GM21619 (cell line): Measurements from ENCODE around the gene CD300LD.
"Not testable (repeated sequence)": the region's sequence is repeated elsewhere in the genome, so short reads cannot be mapped to it uniquely, and the experiment has no call there.

ENCODE experiments used
- ATAC-seq: cut with Tn5 transposase; IDR thresholded peaks from one replicate; pipeline ENCODE4 v1.9.1; 2021; ENCODE audit not compliant: unreplicated experiment

The CD300LD gene

DNA sequence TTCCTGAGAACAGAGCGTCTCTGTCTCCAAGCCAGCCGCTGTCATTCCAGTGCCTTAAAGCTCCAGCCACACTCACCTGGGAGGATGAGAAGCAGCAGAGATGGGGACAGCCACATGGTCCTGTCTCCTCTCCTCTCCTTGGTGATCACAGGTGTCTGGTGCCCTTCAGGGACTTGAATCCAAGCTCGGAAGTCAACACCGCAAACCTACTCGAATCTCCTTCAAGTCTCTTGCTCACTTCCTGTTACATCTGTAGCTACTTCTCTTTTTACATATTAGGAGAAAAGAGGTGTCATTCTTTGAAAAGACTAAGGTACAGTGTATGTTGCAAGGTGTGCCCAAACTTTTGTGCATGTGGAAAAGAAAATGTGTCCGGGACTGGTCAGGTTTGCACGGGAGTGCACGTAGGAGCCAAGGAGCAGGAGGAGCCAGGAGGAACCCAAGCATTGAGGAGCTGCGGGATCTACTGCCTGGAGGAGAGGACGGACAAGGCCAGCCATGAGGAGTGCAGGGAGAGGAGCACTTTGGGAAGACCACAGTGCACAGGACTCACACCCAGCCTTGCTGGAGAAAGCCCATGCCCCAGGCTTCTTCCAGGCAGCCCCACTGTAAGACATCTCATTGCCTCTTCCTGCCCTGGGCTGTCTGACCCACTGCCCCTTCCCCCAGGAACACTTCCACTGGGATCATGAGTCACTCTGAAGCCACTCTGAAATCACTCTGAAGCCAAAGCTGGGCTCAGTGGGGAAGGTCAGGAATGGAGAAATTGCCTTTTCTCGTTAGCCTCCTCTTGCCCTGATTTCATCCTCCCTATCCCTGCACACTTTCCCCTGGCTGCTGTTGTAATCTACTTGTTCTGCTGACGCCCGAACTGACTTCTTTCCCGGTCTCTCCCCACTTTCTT is at the start of gene CD300LD:
TSS of gene CD300LD (minus strand) at position 197 of the 904 bp plus-strand sequence. CDS start at position 116, 81 bp downstream.
- no peak for ATAC-seq

- ATAC-seq, result no peak
Observed at GRCh38 chr17:74641224-74641957, 49.3 kb upstream of the CD300LD start.

- ATAC-seq, result no peak
Observed at GRCh38 chr17:74639704-74640151, 47.6 kb upstream of the CD300LD start.

DNA sequence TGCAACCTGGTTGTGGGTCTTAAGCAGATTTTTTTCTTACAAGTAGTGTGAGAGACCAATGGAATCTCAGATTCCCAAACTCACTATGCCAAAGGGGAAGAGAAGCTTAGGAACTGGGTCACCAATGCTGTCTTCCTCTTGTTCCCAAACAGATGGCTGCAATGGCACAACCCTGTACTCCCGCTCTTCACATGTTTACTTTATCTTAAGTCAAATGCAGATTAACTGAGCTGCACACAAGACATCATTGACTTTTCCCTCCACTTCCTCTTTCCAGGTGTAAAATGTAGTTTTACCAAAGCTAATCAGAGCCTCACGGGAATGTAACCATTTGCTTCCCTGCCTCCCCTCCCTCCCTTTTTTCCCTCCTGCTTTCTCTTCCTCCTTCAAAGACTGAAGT is 45.8 kb upstream of the CD300LD start:
- no peak for ATAC-seq

DNA sequence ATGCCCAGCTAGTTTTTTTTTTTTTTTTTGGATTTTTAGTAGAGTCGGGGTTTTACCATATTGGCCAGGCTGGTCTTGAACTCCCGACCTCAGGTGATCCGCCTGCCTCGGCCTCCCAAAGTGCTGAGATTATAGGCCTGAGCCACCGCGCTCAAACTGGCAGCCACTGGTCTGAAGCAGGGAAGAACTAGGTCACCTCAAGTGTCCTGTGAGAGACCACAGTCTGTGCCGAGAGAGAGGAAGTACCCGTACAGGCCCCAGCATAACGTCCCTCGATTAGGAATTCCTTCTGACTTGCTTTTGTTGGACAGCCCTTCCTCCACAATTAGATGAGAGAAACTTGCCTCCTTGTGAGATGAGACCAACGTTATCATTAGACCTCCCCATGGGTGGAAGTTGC is 45.2 kb upstream of the CD300LD start:
- no peak for ATAC-seq

DNA sequence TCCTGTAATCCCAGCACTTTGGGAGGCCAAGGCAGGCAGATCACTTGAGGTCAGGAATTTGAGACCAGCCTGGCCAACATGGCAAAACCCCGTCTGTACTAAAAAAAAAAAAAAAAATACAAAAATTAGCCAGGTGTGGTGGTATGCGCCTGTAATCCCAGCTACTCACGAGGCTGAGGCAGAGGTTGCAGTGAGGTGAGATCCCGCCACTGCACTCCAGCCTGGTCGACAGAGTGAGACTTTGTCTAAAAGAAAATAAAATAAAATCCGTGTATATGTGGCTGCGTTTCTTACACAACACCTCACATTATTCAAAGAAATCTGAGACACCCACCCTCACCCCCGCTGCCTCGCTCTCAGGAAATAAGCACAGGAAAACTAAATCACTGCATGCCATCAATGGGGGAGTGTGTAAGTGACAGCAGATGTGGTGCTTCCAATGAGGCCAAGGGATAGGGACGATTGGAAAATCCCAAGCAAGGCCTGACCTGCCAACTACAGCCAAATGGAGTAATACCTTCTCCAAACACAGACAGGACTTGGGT is 44.5 kb upstream of the CD300LD start:
- not testable (repeated sequence) for ATAC-seq

DNA sequence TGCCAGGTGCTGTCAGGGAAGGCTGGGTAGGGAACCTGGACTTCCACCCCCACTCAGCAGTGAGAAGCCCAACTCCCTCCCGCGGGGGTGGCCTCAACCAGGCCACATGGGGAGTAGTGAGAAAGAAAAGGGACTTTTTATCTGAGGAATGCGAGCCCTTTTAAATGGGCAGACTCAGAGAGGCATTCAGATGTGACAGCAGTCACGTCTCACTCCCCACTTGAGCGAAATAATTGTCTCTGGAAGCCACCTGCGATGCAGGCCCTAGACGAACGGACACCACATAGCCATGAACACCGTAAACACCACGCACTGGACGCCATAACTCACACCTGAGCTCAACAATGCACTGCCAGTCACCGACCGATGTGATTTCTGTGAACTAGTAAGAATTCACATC is 43.3 kb upstream of the CD300LD start:
- no peak for ATAC-seq

GRCh38 chr17:74633326-74633725 is 41.2 kb upstream of the CD300LD start:
- no peak for ATAC-seq

- no peak for ATAC-seq
Observed at GRCh38 chr17:74632617-74633016, 40.5 kb upstream of the CD300LD start.

DNA sequence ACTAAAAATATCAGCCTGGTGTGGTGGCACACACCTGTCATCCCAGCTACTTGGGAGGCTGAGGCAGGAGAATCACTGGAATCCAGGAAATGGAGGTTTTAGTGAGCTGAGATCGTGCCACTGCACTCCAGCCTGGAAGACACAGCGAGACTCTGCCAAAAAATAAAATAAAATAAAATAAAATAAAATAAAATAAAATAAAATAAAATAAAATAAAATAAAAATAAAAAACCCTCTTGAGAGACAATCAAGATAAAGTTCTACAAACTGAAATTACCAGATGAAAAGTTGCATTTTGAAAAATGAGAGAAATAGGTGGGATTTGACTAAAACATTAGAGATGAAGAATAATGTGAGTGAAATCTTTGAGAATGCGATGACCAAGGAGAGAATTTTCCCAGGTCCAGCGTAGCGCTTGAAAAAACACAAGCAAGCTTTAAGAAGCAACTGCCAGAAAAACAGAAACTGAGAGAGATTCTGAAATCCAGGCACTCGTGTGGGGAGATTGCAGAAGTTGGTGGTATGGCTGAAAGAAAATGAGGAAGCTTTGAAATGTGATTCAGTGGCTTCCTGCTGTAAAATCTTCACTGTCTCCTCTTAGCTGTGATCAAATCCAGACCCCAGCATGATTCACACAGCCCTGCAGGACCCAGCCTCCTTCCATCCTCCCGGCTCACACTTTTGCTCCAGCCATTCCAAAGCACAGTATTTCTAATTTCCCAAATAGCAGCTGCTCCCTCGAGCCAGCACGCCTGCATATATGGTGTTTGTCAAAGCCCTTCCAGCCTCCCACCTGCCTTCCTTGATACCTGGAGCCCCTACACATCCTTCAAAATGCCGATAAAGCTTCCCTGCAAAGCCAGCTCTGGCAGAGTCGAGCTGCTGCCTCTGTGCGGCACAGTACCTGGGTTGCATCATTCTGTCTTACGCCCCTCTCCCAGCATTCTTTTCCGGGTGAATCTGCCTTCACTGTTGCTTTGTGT is 39.7 kb upstream of the CD300LD start:
- ATAC-seq, result no peak

GRCh38 chr17:74630251-74630650 is 38.2 kb upstream of the CD300LD start:
- ATAC-seq, result not testable (repeated sequence)

DNA sequence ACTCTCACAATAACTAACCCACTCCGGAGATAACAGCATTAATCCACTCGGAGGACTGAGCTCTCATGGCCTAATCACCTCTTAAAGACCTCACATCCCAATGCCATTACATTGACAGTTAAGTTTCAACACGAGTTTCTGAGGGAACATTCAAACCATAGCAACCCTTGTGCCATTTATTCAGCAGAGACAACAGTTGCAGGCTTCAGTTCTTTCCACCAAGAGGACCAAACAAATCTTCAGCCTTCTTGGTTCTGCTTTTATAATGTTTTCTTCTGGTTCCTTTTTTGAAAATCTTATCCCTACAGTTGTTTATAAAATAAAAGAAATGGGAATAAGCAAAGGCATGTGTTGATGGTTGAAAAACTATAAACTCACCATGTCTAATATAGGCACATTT is 33.6 kb upstream of the CD300LD start:
- no peak for ATAC-seq

DNA sequence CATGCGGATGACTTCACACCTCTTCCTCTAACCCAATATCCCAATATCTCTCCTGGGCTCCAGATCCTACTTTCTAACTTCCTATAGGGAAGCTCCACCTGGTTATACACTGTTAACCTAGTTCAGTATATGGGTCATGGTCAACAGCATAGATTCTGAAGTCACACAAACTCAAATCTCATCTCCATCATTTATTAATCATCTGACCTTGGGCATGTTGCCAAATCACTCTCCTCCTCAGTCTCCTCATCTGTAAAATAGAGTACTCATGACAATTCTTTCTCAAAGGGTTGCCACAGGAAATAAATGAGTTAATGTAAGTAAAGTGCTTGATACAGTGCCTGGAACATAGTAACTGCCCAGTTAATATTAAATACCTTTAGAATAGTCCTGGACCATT is 32.0 kb upstream of the CD300LD start:
- no peak for ATAC-seq

GRCh38 chr17:74623693-74624093 is 31.6 kb upstream of the CD300LD start, which contains the start of gene CD300E:
Gene CD300E (minus strand): TSS chr17:74623738. CDS start chr17:74623621, 117 bp downstream.
- no peak for ATAC-seq

GRCh38 chr17:74619077-74619673 is 27.1 kb upstream of the CD300LD start:
- ATAC-seq, result no peak

DNA sequence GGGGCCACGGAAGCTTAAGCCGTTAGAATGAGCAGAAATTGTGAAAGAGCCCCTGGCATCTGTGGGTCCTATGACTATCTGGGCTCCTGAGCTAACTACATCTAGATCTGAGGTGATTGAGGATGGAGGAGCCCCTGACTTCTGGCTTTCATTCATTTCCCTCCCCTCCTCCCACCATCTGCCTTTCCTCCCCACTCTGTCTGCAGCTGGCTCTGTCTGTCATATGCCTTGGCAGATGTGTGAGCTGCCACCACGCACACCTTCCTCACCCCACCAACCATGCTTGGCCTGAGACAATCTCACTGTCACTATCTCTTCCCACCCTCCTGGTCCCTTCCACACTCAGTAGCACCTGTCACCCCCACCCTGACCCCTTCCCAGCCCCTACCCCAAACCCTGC is 26.4 kb upstream of the CD300LD start:
- no peak for ATAC-seq

- ATAC-seq, result no peak
Observed at GRCh38 chr17:74616696-74617095, 24.6 kb upstream of the CD300LD start.

DNA sequence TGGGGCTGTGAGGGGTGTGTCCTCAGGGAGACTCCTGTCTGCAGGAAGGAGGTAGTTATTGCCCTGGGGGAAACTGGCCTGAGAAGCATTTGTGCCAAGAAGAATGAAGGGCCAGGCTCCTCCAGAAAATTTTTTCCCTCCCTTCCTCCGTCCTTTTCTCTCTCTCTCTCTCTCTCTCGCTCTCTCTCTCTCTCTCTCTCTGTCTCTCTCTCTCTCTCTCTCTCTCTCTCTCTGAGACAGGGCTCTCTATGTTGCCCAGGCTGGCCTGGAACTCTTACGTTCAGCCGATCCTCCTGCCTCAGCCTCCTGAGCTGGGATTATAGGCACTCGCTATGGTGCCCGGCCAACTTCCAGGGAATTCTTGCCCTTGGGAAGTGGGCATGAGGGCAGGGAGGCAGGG is 20.0 kb upstream of the CD300LD start:
- ATAC-seq, result no peak

- ATAC-seq, result no peak
Observed at GRCh38 chr17:74610108-74610507, 18.0 kb upstream of the CD300LD start.

DNA sequence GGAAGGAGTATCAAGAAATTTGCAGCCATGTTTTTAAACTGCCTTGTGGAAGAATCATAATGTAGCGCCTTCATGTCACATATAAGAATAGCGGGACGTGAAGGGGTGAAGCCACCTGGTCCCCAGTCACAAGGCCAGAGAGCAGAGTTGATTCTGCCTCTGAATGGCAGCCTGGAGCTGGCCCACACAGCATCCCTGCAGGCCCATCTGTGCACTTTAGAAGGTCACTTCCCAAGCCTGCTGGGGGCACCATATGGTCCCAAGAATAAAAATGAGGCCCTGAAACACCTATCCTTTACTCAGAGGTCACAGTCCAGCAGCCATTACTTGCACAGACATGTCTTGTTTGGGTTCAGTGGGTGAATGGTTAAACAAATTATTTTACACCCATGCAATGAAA is 16.4 kb upstream of the CD300LD start:
- ATAC-seq, result no peak
